Esophagus squamous epithelium (tissue), 4 donors: ENCODE measurements around the gene PEF1.

Experiments
- POLR2A ChIP-seq, 4 donors: fragments of 450-650 bp; IDR thresholded peaks; one replicate each; pipeline ENCODE4 v1.6.1; 2017; ENCODE audit warnings: antibody characterized with exemption in 4 of 4, mild to moderate bottlenecking in 4 of 4, moderate library complexity in 3 of 4
- TF ChIP-seq, protein P1 (sequence below), 6 experiments: fragments of 450-650 bp in 4 of 6; fragments of 200-600 bp in 2 of 6; sonication (generic) in 2 of 6; IDR thresholded peaks; one replicate each; pipeline ENCODE4 v1.5.1; 2016 to 2019; ENCODE audit warnings: antibody characterized with exemption in 6 of 6, mild to moderate bottlenecking in 4 of 6, moderate library complexity in 4 of 6

DNA sequence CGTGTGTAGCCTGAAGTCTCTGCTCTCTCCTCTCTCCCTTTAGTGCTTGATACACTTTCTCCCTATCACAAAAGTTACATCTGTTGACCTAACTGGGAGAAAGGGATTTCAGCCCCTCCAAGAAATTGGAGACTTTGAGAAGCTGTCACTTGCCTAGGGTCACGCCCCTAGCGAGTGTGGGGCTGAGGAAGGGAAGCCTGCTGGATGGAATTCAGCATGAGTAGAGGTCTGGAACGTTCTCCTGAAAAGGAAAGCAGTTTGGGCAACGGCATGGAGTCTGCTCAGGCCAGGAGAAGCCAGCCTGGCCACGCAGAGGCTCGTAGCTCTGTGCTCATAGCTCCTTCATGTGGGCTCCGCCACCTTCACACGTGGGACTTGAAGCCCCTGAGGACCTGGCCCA lies 36.7 kb upstream of the PEF1 start:
- TF ChIP-seq, protein P1, sequence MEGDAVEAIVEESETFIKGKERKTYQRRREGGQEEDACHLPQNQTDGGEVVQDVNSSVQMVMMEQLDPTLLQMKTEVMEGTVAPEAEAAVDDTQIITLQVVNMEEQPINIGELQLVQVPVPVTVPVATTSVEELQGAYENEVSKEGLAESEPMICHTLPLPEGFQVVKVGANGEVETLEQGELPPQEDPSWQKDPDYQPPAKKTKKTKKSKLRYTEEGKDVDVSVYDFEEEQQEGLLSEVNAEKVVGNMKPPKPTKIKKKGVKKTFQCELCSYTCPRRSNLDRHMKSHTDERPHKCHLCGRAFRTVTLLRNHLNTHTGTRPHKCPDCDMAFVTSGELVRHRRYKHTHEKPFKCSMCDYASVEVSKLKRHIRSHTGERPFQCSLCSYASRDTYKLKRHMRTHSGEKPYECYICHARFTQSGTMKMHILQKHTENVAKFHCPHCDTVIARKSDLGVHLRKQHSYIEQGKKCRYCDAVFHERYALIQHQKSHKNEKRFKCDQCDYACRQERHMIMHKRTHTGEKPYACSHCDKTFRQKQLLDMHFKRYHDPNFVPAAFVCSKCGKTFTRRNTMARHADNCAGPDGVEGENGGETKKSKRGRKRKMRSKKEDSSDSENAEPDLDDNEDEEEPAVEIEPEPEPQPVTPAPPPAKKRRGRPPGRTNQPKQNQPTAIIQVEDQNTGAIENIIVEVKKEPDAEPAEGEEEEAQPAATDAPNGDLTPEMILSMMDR (IDR thresholded peaks at IDR 0.05), result no peak
- TF ChIP-seq POLR2A (IDR thresholded peaks at IDR 0.05), result no peak
